HepG2 (cell line): ENCODE measurements around the gene PIGR.

Experiments used
- EZH2 ChIP-seq: conservative IDR thresholded peaks from 2 replicates; pipeline ENCODE4 v1.6.1; 2012; ENCODE audit warnings: mild to moderate bottlenecking, low read depth, low read length, moderate library complexity
- MAZ ChIP-seq, 2 experiments: sonication (generic) in 1 of 2; formaldehyde crosslinking in 1 of 2; IDR thresholded peaks; 2 replicates each; pipeline versions ENCODE4 v1.5.0 to v1.6.1; 2012 to 2020; ENCODE audit warnings: low read depth in 2 of 2, mild to moderate bottlenecking in 2 of 2, borderline replicate concordance in 1 of 2, improper control_type of control experiment in 1 of 2, low read length in 1 of 2, missing genetic modification reagents in 1 of 2, moderate library complexity in 1 of 2
- POLR2AphosphoS5 ChIP-seq: IDR thresholded peaks from 2 replicates; pipeline ENCODE4 v1.6.1; 2012; ENCODE audit warnings: low read depth, low read length
- PTBP1 ChIP-seq: fragments of 200-400 bp; formaldehyde crosslinking; IDR thresholded peaks from 2 replicates; pipeline ENCODE4 v1.6.1; 2018; ENCODE audit warnings: low read length, low read depth; ENCODE audit not compliant: poor library complexity, severe bottlenecking
- RAD21 ChIP-seq: fragments of 450-650 bp; formaldehyde crosslinking; IDR thresholded peaks from 2 replicates; pipeline ENCODE4 v1.5.0; 2020; ENCODE audit warnings: mild to moderate bottlenecking
- RELA ChIP-seq: sonication (generic); formaldehyde crosslinking; IDR thresholded peaks from 2 replicates; pipeline ENCODE4 v1.4.0; 2020; ENCODE audit warnings: missing genetic modification reagents
- RFX5 ChIP-seq: IDR thresholded peaks from 2 replicates; pipeline ENCODE4 v1.6.1; 2011; ENCODE audit warnings: low read depth, low read length, improper control_type of control experiment
- SMYD3 ChIP-seq: sonication (generic); formaldehyde crosslinking; IDR thresholded peaks from 2 replicates; pipeline ENCODE4 v1.8.1; 2023; ENCODE audit warnings: mild to moderate bottlenecking, missing genetic modification reagents
- ZNF274 ChIP-seq: sonication (generic); formaldehyde crosslinking; IDR thresholded peaks from 2 replicates; pipeline ENCODE4 v1.5.1; 2020; ENCODE audit warnings: mild to moderate bottlenecking, missing genetic modification reagents
- TF ChIP-seq, protein P1 (sequence below): sonication (generic); formaldehyde crosslinking; IDR thresholded peaks from 2 replicates; pipeline ENCODE4 v1.5.0; 2020; ENCODE audit warnings: mild to moderate bottlenecking, missing genetic modification reagents, moderate library complexity
- TF ChIP-seq, protein P2 (sequence below): sonication (generic); formaldehyde crosslinking; IDR thresholded peaks from 2 replicates; pipeline ENCODE4 v1.8.1; 2023; ENCODE audit warnings: mild to moderate bottlenecking, missing genetic modification reagents
- TF ChIP-seq, protein P3 (sequence below), 2 experiments: IDR thresholded peaks; 2 replicates each; pipeline ENCODE4 v1.6.1; 2011 to 2012; ENCODE audit warnings: low read length in 2 of 2, borderline replicate concordance in 1 of 2, low read depth in 1 of 2, mild to moderate bottlenecking in 1 of 2, moderate library complexity in 1 of 2
- TF ChIP-seq, protein P4 (sequence below): sonication (generic); formaldehyde crosslinking; IDR thresholded peaks from 2 replicates; pipeline ENCODE4 v1.4.0; 2020; ENCODE audit warnings: missing genetic modification reagents, mild to moderate bottlenecking, borderline replicate concordance

DNA sequence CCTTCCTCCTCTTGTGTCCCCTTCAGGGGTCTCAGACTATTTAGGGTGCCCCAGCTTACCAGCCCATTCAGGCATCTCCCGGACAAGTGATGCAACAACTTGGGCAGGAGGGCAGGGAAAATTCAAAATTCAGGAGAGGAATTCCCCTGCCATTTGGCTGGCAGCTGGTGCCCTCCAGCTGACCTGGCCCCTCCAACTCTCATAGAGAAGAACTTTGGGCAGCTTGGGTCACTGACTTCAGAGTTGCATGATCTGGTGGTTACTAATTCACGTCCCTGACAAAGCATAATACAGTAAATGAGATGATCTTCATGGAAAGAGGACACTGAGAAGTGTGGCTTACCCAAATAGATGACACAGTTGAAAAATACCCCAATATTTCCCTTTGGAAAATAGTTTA is 24.2 kb upstream of the PIGR start, which contains the start of gene FCAMR:
- no peak for TF ChIP-seq ZNF274 (CRISPR knock-in tag)
- no peak for TF ChIP-seq EZH2
- TF ChIP-seq PTBP1, result no peak
- TF ChIP-seq MAZ (IDR thresholded peaks at IDR 0.05; ENCODE audit: borderline replicate concordance, low read depth, low read length), result no peak
- TF ChIP-seq MAZ (CRISPR knock-in tag; IDR thresholded peaks at IDR 0.05; ENCODE audit: low read depth), result no peak
- TF ChIP-seq RFX5, result no peak
- TF ChIP-seq, protein P1, sequence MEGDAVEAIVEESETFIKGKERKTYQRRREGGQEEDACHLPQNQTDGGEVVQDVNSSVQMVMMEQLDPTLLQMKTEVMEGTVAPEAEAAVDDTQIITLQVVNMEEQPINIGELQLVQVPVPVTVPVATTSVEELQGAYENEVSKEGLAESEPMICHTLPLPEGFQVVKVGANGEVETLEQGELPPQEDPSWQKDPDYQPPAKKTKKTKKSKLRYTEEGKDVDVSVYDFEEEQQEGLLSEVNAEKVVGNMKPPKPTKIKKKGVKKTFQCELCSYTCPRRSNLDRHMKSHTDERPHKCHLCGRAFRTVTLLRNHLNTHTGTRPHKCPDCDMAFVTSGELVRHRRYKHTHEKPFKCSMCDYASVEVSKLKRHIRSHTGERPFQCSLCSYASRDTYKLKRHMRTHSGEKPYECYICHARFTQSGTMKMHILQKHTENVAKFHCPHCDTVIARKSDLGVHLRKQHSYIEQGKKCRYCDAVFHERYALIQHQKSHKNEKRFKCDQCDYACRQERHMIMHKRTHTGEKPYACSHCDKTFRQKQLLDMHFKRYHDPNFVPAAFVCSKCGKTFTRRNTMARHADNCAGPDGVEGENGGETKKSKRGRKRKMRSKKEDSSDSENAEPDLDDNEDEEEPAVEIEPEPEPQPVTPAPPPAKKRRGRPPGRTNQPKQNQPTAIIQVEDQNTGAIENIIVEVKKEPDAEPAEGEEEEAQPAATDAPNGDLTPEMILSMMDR (CRISPR knock-in tag), result no peak
- TF ChIP-seq RAD21 (CRISPR knock-in tag), result no peak
- TF ChIP-seq, protein P2, sequence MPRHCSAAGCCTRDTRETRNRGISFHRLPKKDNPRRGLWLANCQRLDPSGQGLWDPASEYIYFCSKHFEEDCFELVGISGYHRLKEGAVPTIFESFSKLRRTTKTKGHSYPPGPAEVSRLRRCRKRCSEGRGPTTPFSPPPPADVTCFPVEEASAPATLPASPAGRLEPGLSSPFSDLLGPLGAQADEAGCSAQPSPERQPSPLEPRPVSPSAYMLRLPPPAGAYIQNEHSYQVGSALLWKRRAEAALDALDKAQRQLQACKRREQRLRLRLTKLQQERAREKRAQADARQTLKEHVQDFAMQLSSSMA, result no peak
- TF ChIP-seq, protein P3, sequence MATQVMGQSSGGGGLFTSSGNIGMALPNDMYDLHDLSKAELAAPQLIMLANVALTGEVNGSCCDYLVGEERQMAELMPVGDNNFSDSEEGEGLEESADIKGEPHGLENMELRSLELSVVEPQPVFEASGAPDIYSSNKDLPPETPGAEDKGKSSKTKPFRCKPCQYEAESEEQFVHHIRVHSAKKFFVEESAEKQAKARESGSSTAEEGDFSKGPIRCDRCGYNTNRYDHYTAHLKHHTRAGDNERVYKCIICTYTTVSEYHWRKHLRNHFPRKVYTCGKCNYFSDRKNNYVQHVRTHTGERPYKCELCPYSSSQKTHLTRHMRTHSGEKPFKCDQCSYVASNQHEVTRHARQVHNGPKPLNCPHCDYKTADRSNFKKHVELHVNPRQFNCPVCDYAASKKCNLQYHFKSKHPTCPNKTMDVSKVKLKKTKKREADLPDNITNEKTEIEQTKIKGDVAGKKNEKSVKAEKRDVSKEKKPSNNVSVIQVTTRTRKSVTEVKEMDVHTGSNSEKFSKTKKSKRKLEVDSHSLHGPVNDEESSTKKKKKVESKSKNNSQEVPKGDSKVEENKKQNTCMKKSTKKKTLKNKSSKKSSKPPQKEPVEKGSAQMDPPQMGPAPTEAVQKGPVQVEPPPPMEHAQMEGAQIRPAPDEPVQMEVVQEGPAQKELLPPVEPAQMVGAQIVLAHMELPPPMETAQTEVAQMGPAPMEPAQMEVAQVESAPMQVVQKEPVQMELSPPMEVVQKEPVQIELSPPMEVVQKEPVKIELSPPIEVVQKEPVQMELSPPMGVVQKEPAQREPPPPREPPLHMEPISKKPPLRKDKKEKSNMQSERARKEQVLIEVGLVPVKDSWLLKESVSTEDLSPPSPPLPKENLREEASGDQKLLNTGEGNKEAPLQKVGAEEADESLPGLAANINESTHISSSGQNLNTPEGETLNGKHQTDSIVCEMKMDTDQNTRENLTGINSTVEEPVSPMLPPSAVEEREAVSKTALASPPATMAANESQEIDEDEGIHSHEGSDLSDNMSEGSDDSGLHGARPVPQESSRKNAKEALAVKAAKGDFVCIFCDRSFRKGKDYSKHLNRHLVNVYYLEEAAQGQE (IDR thresholded peaks at IDR 0.05; ENCODE audit: borderline replicate concordance in 1 of 2, low read depth in 1 of 2, low read length in 2 of 2), result no peak
- TF ChIP-seq RELA (CRISPR knock-in tag), result no peak
- TF ChIP-seq SMYD3 (CRISPR knock-in tag), result no peak
- TF ChIP-seq, protein P4, sequence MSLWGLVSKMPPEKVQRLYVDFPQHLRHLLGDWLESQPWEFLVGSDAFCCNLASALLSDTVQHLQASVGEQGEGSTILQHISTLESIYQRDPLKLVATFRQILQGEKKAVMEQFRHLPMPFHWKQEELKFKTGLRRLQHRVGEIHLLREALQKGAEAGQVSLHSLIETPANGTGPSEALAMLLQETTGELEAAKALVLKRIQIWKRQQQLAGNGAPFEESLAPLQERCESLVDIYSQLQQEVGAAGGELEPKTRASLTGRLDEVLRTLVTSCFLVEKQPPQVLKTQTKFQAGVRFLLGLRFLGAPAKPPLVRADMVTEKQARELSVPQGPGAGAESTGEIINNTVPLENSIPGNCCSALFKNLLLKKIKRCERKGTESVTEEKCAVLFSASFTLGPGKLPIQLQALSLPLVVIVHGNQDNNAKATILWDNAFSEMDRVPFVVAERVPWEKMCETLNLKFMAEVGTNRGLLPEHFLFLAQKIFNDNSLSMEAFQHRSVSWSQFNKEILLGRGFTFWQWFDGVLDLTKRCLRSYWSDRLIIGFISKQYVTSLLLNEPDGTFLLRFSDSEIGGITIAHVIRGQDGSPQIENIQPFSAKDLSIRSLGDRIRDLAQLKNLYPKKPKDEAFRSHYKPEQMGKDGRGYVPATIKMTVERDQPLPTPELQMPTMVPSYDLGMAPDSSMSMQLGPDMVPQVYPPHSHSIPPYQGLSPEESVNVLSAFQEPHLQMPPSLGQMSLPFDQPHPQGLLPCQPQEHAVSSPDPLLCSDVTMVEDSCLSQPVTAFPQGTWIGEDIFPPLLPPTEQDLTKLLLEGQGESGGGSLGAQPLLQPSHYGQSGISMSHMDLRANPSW (CRISPR knock-in tag), result no peak
- TF ChIP-seq POLR2AphosphoS5, result no peak
